Measurements from ENCODE around the gene STK32A.

DNA sequence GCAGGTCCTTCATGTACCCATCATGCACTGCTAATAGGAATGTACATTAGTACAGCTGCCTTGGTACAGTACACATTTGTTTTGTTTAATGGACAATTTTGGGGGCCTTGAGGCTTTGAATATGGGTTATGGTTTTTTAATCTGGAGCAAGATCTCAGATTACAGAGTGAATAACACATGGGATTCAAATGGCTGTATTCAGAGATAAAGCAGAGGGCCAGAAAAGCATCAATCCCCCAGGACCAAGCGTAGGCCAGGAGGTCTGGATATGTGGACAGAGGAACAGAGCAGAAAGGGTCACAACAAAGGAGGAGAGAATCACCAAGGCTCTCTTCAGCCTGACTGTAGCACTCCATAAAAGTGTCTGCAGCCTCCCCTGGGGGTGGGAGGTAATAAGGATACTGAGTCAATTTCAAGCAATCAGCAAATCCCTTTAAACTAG, 47.7 kb upstream of the STK32A start:
- no peak for TF ChIP-seq CTCF (optimal IDR thresholded peaks at IDR 0.05 in 1 of 3, IDR thresholded peaks at IDR 0.05 in 1 of 3, conservative IDR thresholded peaks at IDR 0.05 in 1 of 3; ENCODE audit: extremely low read depth in 1 of 3, insufficient read depth in 2 of 3, low read length in 3 of 3)
- no peak for TF ChIP-seq EZH2 (IDR thresholded peaks at IDR 0.05; ENCODE audit: low read length)

Measured in keratinocyte (primary cell).